Activated CD4-positive, alpha-beta memory T cell treated with anti-CD3 and anti-CD28 coated beads for 36 hours (primary cell): ENCODE data around the gene NFIC. TPM values are rescaled to one million over a fixed set of nuclear protein-coding genes. Genes with fewer than 3 reads are reported as not detected.
"Not testable (repeated sequence)": the region's sequence is repeated elsewhere in the genome, so short reads cannot be mapped to it uniquely, and the experiment has no call there.

Experiments
- CTCF ChIA-PET: fragments of 350-600 bp; sonication (Branson Sonifier 250); formaldehyde crosslinking; loops from one replicate; lab custom pipeline; 2021; ENCODE audit warnings: antibody characterized with exemption, inconsistent platforms; lab: Charles Lee
- POLR2A ChIA-PET: fragments of 350-600 bp; sonication (Branson Sonifier 250); formaldehyde crosslinking; loops from one replicate; lab custom pipeline; 2021; ENCODE audit warnings: antibody characterized with exemption; lab: Charles Lee
- DNase-seq: peaks from one replicate; pipeline ENCODE4 v3.0.0-alpha.2; 2020
- H3K27ac Mint-ChIP-seq: one replicate; pipeline ENCODE4 v1.8.0; 2021; ENCODE audit warnings: mixed read lengths
- H3K27me3 Mint-ChIP-seq: one replicate; pipeline ENCODE4 v1.8.0; 2021; ENCODE audit warnings: mixed read lengths
- H3K36me3 Mint-ChIP-seq: one replicate; pipeline ENCODE4 v1.8.0; 2021; ENCODE audit warnings: mixed read lengths
- H3K4me1 Mint-ChIP-seq: one replicate; pipeline ENCODE4 v1.8.0; 2021; ENCODE audit warnings: low read depth, mixed read lengths
- H3K4me3 Mint-ChIP-seq: one replicate; pipeline ENCODE4 v1.8.0; 2021; ENCODE audit warnings: mild to moderate bottlenecking, mixed read lengths
- H3K9me3 Mint-ChIP-seq: one replicate; pipeline ENCODE4 v1.8.0; 2021; ENCODE audit warnings: mixed read lengths
- intact Hi-C: fragments of 100-400 bp; cut with micrococcal nuclease; formaldehyde crosslinking; loops from one replicate; pipeline ENCODE4 v1.15.1; 2023
- total RNA-seq, 2 experiments: library from RNA; stranded (reverse); gene quantifications; one replicate each; pipeline ENCODE4 v1.2.3, GENCODE V29; 2021

Gene NFIC
- total RNA-seq, 2 experiments from 2014 or later = 19.7 to 19.9 TPM

- Mint-ChIP-seq H3K36me3 (peaks cover 4% of the 10 kb centered on the region), H3K9me3 (no peaks in the 10 kb centered on the region), H3K27me3 (no peaks in the 10 kb centered on the region), H3K4me3 (no peak overlapping the region), H3K27ac (no peak overlapping the region), H3K4me1 (peaks cover 30% of the 10 kb centered on the region)
- intact Hi-C loops = no loop called here
- CTCF ChIA-PET = no interaction called here
- POLR2A ChIA-PET = no interaction called here
- DNase-seq = no peak
Observed at GRCh38 chr19:3370728-3371591, 4.6 kb downstream of the NFIC start.

GRCh38 chr19:3372413-3372812 lies 6.0 kb downstream of the NFIC start:
- Mint-ChIP-seq H3K9me3 (no peaks in the 10 kb centered on the region), H3K4me3 (no peak overlapping the region), H3K27me3 (no peaks in the 10 kb centered on the region), H3K4me1 (peaks cover 30% of the 10 kb centered on the region), H3K27ac (no peak overlapping the region), H3K36me3 (peaks cover 4% of the 10 kb centered on the region)
- ChIA-PET CTCF (no interaction called here), POLR2A (no interaction called here)
- intact Hi-C loops = no loop called here
- DNase-seq = no peak

- ChIA-PET CTCF (no interaction called here), POLR2A (no interaction called here)
- no peak for DNase-seq
- Mint-ChIP-seq H3K4me1 (peaks cover 16% of the 10 kb centered on the region), H3K27me3 (no peaks in the 10 kb centered on the region), H3K9me3 (no peaks in the 10 kb centered on the region), H3K36me3 (peaks cover 4% of the 10 kb centered on the region), H3K4me3 (no peak overlapping the region), H3K27ac (no peak overlapping the region)
- intact Hi-C loops = no loop called here
Observed at GRCh38 chr19:3373971-3374368, 7.6 kb downstream of the NFIC start.

- intact Hi-C loops = no loop called here
- CTCF ChIA-PET = interaction anchor here (0.9 kb wide), 1 partner anchor 70 kb away, joined by 3 read pairs; no protein-coding TSS in a partner anchor
- no peak for DNase-seq
- Mint-ChIP-seq H3K27ac (no peak overlapping the region), H3K9me3 (no peaks in the 10 kb centered on the region), H3K4me3 (no peak overlapping the region), H3K27me3 (no peaks in the 10 kb centered on the region), H3K36me3 (peaks cover 4% of the 10 kb centered on the region), H3K4me1 (peaks cover 13% of the 10 kb centered on the region)
- POLR2A ChIA-PET = no interaction called here
Observed at GRCh38 chr19:3374369-3375112, 8.2 kb downstream of the NFIC start.

- ChIA-PET CTCF (interaction anchor here (0.9 kb wide), 1 partner anchor 71 kb away, joined by 3 read pairs; no protein-coding TSS in a partner anchor), POLR2A (no interaction called here)
- intact Hi-C loops = no loop called here
- DNase-seq = no peak
- H3K27me3 Mint-ChIP-seq = no peaks in the 10 kb centered on the region
- H3K36me3 Mint-ChIP-seq = peaks cover 4% of the 10 kb centered on the region
- no peaks in the 10 kb centered on the region for H3K9me3 Mint-ChIP-seq
- H3K27ac Mint-ChIP-seq = no peak overlapping the region
- peaks cover 6% of the 10 kb centered on the region for H3K4me1 Mint-ChIP-seq
- H3K4me3 Mint-ChIP-seq = no peak overlapping the region
Observed at GRCh38 chr19:3375221-3376090, 9.1 kb downstream of the NFIC start.

- H3K4me3 Mint-ChIP-seq, H3K27me3 Mint-ChIP-seq, H3K9me3 Mint-ChIP-seq, H3K36me3 Mint-ChIP-seq, DNase-seq, intact Hi-C loops, H3K4me1 Mint-ChIP-seq, H3K27ac Mint-ChIP-seq, POLR2A ChIA-PET: not testable (repeated sequence)
- CTCF ChIA-PET = interaction anchor here (1.1 kb wide), 1 partner anchor 97 kb away, joined by 3 read pairs; no protein-coding TSS in a partner anchor
Observed at GRCh38 chr19:3376091-3376455, 9.7 kb downstream of the NFIC start.

GRCh38 chr19:3378352-3379150 lies 12.2 kb downstream of the NFIC start:
- H3K4me3 Mint-ChIP-seq = no peak overlapping the region
- intact Hi-C loops = no loop called here
- peaks cover 10% of the 10 kb centered on the region for H3K4me1 Mint-ChIP-seq
- no peak overlapping the region for H3K27ac Mint-ChIP-seq
- CTCF ChIA-PET = interaction anchor here (0.7 kb wide), 1 partner anchor 128 kb away, joined by 3 read pairs; no protein-coding TSS in a partner anchor
- H3K27me3 Mint-ChIP-seq = no peaks in the 10 kb centered on the region
- H3K36me3 Mint-ChIP-seq = peaks cover 10% of the 10 kb centered on the region
- no peak for DNase-seq
- POLR2A ChIA-PET = no interaction called here
- H3K9me3 Mint-ChIP-seq = no peaks in the 10 kb centered on the region

GRCh38 chr19:3380829-3381228 lies 14.4 kb downstream of the NFIC start:
- Mint-ChIP-seq H3K4me1 (peaks cover 17% of the 10 kb centered on the region), H3K9me3 (no peaks in the 10 kb centered on the region), H3K27me3 (no peaks in the 10 kb centered on the region), H3K27ac (no peak overlapping the region), H3K4me3 (no peak overlapping the region), H3K36me3 (peaks cover 6% of the 10 kb centered on the region)
- POLR2A ChIA-PET = no interaction called here
- intact Hi-C loops = no loop called here
- CTCF ChIA-PET = no interaction called here
- DNase-seq = no peak

GRCh38 chr19:3381701-3382372 lies 15.5 kb downstream of the NFIC start:
- Mint-ChIP-seq H3K4me3 (no peak overlapping the region), H3K27ac (no peak overlapping the region), H3K27me3 (no peaks in the 10 kb centered on the region), H3K36me3 (peaks cover 6% of the 10 kb centered on the region), H3K9me3 (no peaks in the 10 kb centered on the region), H3K4me1 (peaks cover 17% of the 10 kb centered on the region)
- intact Hi-C loops = no loop called here
- POLR2A ChIA-PET = no interaction called here
- CTCF ChIA-PET = no interaction called here
- DNase-seq = no peak

- Mint-ChIP-seq H3K9me3 (no peaks in the 10 kb centered on the region), H3K36me3 (peaks cover 6% of the 10 kb centered on the region), H3K4me1 (peaks cover 17% of the 10 kb centered on the region), H3K27ac (no peak overlapping the region), H3K4me3 (no peak overlapping the region), H3K27me3 (no peaks in the 10 kb centered on the region)
- ChIA-PET POLR2A (no interaction called here), CTCF (no interaction called here)
- intact Hi-C loops = no loop called here
- no peak for DNase-seq
Observed at GRCh38 chr19:3382460-3383100, 16.2 kb downstream of the NFIC start.
